H1 (cell line): ENCODE measurements around the gene ANKRD29. TPM values are rescaled to one million over a fixed set of nuclear protein-coding genes. Genes with fewer than 3 reads are reported as not detected.

Source experiments
- CTCF ChIA-PET: fragments of 300-600 bp; sonication (Branson Sonifier 250); formaldehyde crosslinking; loops from one replicate; lab custom pipeline; 2021; ENCODE audit not compliant: partially characterized antibody; lab: Charles Lee
- POLR2A ChIA-PET: fragments of 300-600 bp; sonication (Branson Sonifier 250); formaldehyde crosslinking; loops from one replicate; lab custom pipeline; 2021; ENCODE audit warnings: inconsistent platforms; ENCODE audit not compliant: partially characterized antibody; lab: Charles Lee
- DNase-seq, 2 experiments: peaks; one replicate each; pipeline versions ENCODE4 v3.0.0 to v3.0.0-alpha.2; 2010 to 2022; ENCODE audit warnings: low spot score in 2 of 2, low read depth in 1 of 2, mixed read lengths in 1 of 2
- FAIRE-seq: peaks from 2 replicates; lab custom pipeline; 2011; peaks lifted over from hg19 to GRCh38; lab: Jason Lieb, UNC
- H2AFZ ChIP-seq: 2 replicates; pipeline ENCODE4 v1.8.1; 2012; ENCODE audit warnings: low read length, inconsistent platforms
- H2AK5ac ChIP-seq: 2 replicates; pipeline ENCODE4 v1.6.1; 2013; ENCODE audit warnings: low read depth, low read length
- H2BK120ac ChIP-seq: replicated peaks from 2 replicates; pipeline ENCODE3; 2013; ENCODE audit warnings: low read depth, low read length, inconsistent platforms
- H2BK12ac ChIP-seq: 2 replicates; pipeline ENCODE4 v1.6.1; 2013; ENCODE audit warnings: low read depth, low read length
- H2BK15ac ChIP-seq: 2 replicates; pipeline ENCODE4 v1.6.1; 2013; ENCODE audit warnings: low read length
- H2BK20ac ChIP-seq: 2 replicates; pipeline ENCODE4 v1.6.1; 2013; ENCODE audit warnings: low read length
- H2BK5ac ChIP-seq: 2 replicates; pipeline ENCODE4 v1.6.1; 2013; ENCODE audit warnings: low read depth, low read length
- H3K14ac ChIP-seq: 2 replicates; pipeline ENCODE4 v1.6.1; 2013; ENCODE audit warnings: inconsistent platforms; ENCODE audit not compliant: insufficient read length
- H3K18ac ChIP-seq: 2 replicates; pipeline ENCODE4 v1.6.1; 2013; ENCODE audit warnings: low read length; ENCODE audit errors: extremely low read depth
- H3K23ac ChIP-seq: 2 replicates; pipeline ENCODE4 v1.6.1; 2013; ENCODE audit warnings: inconsistent platforms; ENCODE audit not compliant: insufficient read length
- H3K23me2 ChIP-seq: 2 replicates; pipeline ENCODE4 v1.6.1; 2013; ENCODE audit warnings: low read depth, low read length
- H3K27ac ChIP-seq: 2 replicates; pipeline ENCODE4 v1.6.1; 2011; ENCODE audit warnings: low read depth, low read length, inconsistent platforms
- H3K27me3 ChIP-seq, 4 experiments: replicated peaks in 1 of 4; 1 replicate in 1 of 4; 2 replicates in 3 of 4; pipeline versions ENCODE4 v1.6.1 to v1.8.1; 2011 to 2013; ENCODE audit warnings: low read length in 3 of 4, mild to moderate bottlenecking in 3 of 4, inconsistent platforms in 2 of 4, mixed read lengths in 2 of 4, moderate library complexity in 1 of 4; ENCODE audit not compliant: control insufficient read depth in 3 of 4, insufficient read depth in 3 of 4; ENCODE audit errors: extremely low read depth in 1 of 4
- H3K36me3 ChIP-seq, 4 experiments: 2 replicates each; pipeline versions ENCODE4 v1.6.1 to v1.8.1; 2011 to 2013; ENCODE audit warnings: mild to moderate bottlenecking in 4 of 4, low read length in 3 of 4, moderate library complexity in 2 of 4, control low read depth in 1 of 4, inconsistent platforms in 1 of 4; ENCODE audit not compliant: insufficient read depth in 4 of 4, control insufficient read depth in 2 of 4
- H3K4ac ChIP-seq: replicated peaks from 2 replicates; pipeline ENCODE3; 2013; ENCODE audit warnings: low read length, low read depth, mixed read lengths, inconsistent platforms; ENCODE audit not compliant: insufficient read length
- H3K4me1 ChIP-seq, 4 experiments: replicated peaks in 1 of 4; 1 replicate in 1 of 4; 2 replicates in 3 of 4; pipeline versions ENCODE4 v1.6.1 to v1.8.1; 2011 to 2013; ENCODE audit warnings: low read length in 3 of 4, inconsistent platforms in 2 of 4, mixed read lengths in 1 of 4; ENCODE audit not compliant: insufficient read depth in 4 of 4, control insufficient read depth in 3 of 4
- H3K4me2 ChIP-seq, 2 experiments: 2 replicates each; pipeline versions ENCODE4 v1.6.1 to v1.8.1; 2011 to 2013; ENCODE audit warnings: low read depth in 2 of 2, low read length in 2 of 2, control low read depth in 1 of 2, inconsistent platforms in 1 of 2, mild to moderate bottlenecking in 1 of 2; ENCODE audit not compliant: insufficient read depth in 1 of 2
- H3K4me3 ChIP-seq, 4 experiments: fragments of 200-600, 300-600 bp in 1 of 4; sonication (generic), shearing (Covaris generic), sonication (Bioruptor Twin) in 1 of 4; 2 replicates each; pipeline versions ENCODE4 v1.5.1 to v1.8.1; 2011 to 2016; ENCODE audit warnings: low read length in 4 of 4, low read depth in 3 of 4, control low read depth in 2 of 4, inconsistent platforms in 2 of 4, mild to moderate bottlenecking in 2 of 4, mixed read lengths in 1 of 4, moderate library complexity in 1 of 4; ENCODE audit not compliant: insufficient read depth in 2 of 4; ENCODE audit errors: extremely low read depth in 1 of 4
- H3K56ac ChIP-seq: replicated peaks from 2 replicates; pipeline ENCODE3; 2013; ENCODE audit warnings: low read depth, mild to moderate bottlenecking, mixed read lengths, low read length, inconsistent platforms; ENCODE audit not compliant: insufficient read length
- H3K79me1 ChIP-seq: 2 replicates; pipeline ENCODE4 v1.6.1; 2013; ENCODE audit warnings: low read depth, low read length, control low read depth
- H3K79me2 ChIP-seq, 2 experiments: 2 replicates each; pipeline versions ENCODE4 v1.6.1 to v1.8.1; 2012 to 2013; ENCODE audit warnings: low read length in 2 of 2, mild to moderate bottlenecking in 2 of 2, inconsistent platforms in 1 of 2; ENCODE audit not compliant: insufficient read depth in 2 of 2, control insufficient read depth in 1 of 2
- H3K9ac ChIP-seq, 4 experiments: replicated peaks in 1 of 4; 1 replicate in 1 of 4; 2 replicates in 3 of 4; pipeline versions ENCODE4 v1.6.1 to v1.8.1; 2011 to 2013; ENCODE audit warnings: low read depth in 3 of 4, low read length in 3 of 4, control low read depth in 2 of 4, mild to moderate bottlenecking in 2 of 4, moderate library complexity in 2 of 4, inconsistent platforms in 1 of 4; ENCODE audit errors: extremely low read depth in 1 of 4
- H3K9me3 ChIP-seq, 2 experiments: 2 replicates each; pipeline versions ENCODE4 v1.6.1 to v1.8.1; 2012 to 2013; ENCODE audit warnings: mild to moderate bottlenecking in 2 of 2, moderate library complexity in 2 of 2, control low read depth in 1 of 2, inconsistent platforms in 1 of 2, low read depth in 1 of 2, low read length in 1 of 2, mixed read lengths in 1 of 2; ENCODE audit not compliant: insufficient read depth in 2 of 2
- H4K20me1 ChIP-seq, 2 experiments: replicated peaks in 1 of 2; 2 replicates each; pipeline versions ENCODE3 to v1.8.1; 2011 to 2013; ENCODE audit warnings: inconsistent platforms in 2 of 2, low read length in 2 of 2, mild to moderate bottlenecking in 1 of 2; ENCODE audit not compliant: insufficient read depth in 2 of 2, control insufficient read depth in 1 of 2
- H4K5ac ChIP-seq: 2 replicates; pipeline ENCODE4 v1.6.1; 2013; ENCODE audit warnings: low read length, low read depth, mixed read lengths, inconsistent platforms; ENCODE audit not compliant: insufficient read length
- H4K8ac ChIP-seq: 2 replicates; pipeline ENCODE4 v1.8.0; 2013; ENCODE audit warnings: mild to moderate bottlenecking, moderate library complexity, low read length, inconsistent platforms; ENCODE audit not compliant: insufficient read depth; ENCODE audit errors: extremely low read depth
- H4K91ac ChIP-seq: replicated peaks from 2 replicates; pipeline ENCODE3; 2013; ENCODE audit warnings: low read length, mixed read lengths, inconsistent platforms; ENCODE audit not compliant: insufficient read length
- BCL11A ChIP-seq, 2 experiments: IDR thresholded peaks; one replicate each; pipeline ENCODE4 v1.6.1; 2011; ENCODE audit warnings: low read depth in 2 of 2, low read length in 2 of 2, mild to moderate bottlenecking in 2 of 2
- CBX5 ChIP-seq: fragments of 300-800, 300-1000 bp; sonication (generic); IDR thresholded peaks from 2 replicates; pipeline ENCODE4 v1.7.1; 2016; ENCODE audit warnings: antibody characterized with exemption, low read length, low read depth
- CREB1 ChIP-seq: IDR thresholded peaks from 2 replicates; pipeline ENCODE4 v1.6.1; 2012; ENCODE audit warnings: inconsistent platforms
- HDAC6 ChIP-seq: IDR thresholded peaks from one replicate; pipeline ENCODE4 v1.7.1; 2012; ENCODE audit warnings: low read depth, mild to moderate bottlenecking, inconsistent platforms, low read length, moderate library complexity
- NRF1 ChIP-seq: IDR thresholded peaks from 2 replicates; pipeline ENCODE4 v1.6.1; 2011; ENCODE audit warnings: mild to moderate bottlenecking, low read depth, low read length, improper control_type of control experiment
- SAP30 ChIP-seq: fragments of 300-600 bp; sonication (generic); IDR thresholded peaks from 2 replicates; pipeline ENCODE4 v1.7.1; 2012; ENCODE audit warnings: low read length, moderate library complexity, mild to moderate bottlenecking, inconsistent platforms; ENCODE audit not compliant: insufficient read depth, insufficient replicate concordance
- SIX5 ChIP-seq: IDR thresholded peaks from 2 replicates; pipeline ENCODE4 v1.6.1; 2011; ENCODE audit warnings: mild to moderate bottlenecking, low read depth, low read length
- SP2 ChIP-seq: IDR thresholded peaks from 2 replicates; pipeline ENCODE4 v1.6.1; 2012; ENCODE audit warnings: mild to moderate bottlenecking, low read length, inconsistent platforms
- SRF ChIP-seq: IDR thresholded peaks from 2 replicates; pipeline ENCODE4 v1.6.1; 2011; ENCODE audit warnings: mild to moderate bottlenecking, low read depth, low read length, moderate library complexity
- SUZ12 ChIP-seq: fragments of 200-600 bp; sonication (generic); IDR thresholded peaks from 2 replicates; pipeline ENCODE4 v1.6.1; 2012; ENCODE audit warnings: mild to moderate bottlenecking, inconsistent platforms, low read length, moderate library complexity, mixed read lengths
- TAF7 ChIP-seq: optimal IDR thresholded peaks from 2 replicates; pipeline ENCODE3; 2011; ENCODE audit warnings: low read depth, mild to moderate bottlenecking, inconsistent platforms, low read length, moderate library complexity, borderline replicate concordance
- YY1 ChIP-seq: IDR thresholded peaks from 2 replicates; pipeline ENCODE4 v1.6.1; 2011; ENCODE audit warnings: low read depth, mild to moderate bottlenecking, low read length
- WGBS, 2 experiments: shearing (Covaris generic) in 1 of 2; methylation state at CpG; one replicate each; pipeline versions ENCODE4 v1.1.6 to v1.1.7; 2013 to 2015; ENCODE audit warnings: low lambda C conversion rate in 2 of 2, mixed read lengths in 2 of 2, inconsistent platforms in 1 of 2, low coverage in 1 of 2, missing lambda C conversion rate in 1 of 2; ENCODE audit not compliant: insufficient replicate concordance in 2 of 2, insufficient coverage in 1 of 2, insufficient read length in 1 of 2; ENCODE audit errors: extremely low coverage in 1 of 2, missing lambda C conversion rate in 1 of 2; 5-methylcytosine and 5-hydroxymethylcytosine counted together
- polyA plus RNA-seq, 7 experiments: library from polyadenylated mRNA; depleted of rRNA in 3 of 7; stranded (reverse) in 5 of 7; unstranded in 2 of 7; fragments of >200 nt in 5 of 7; fragments of 200-250 nt in 2 of 7; gene quantifications; 1 replicate in 5 of 7; 2 replicates in 1 of 7; 4 replicates in 1 of 7; pipeline versions ENCODE4 v1.2.1 to v1.2.3, GENCODE V29; 2011 to 2013; ENCODE audit warnings: missing spikeins in 2 of 7, mixed read lengths in 2 of 7
- total RNA-seq: library from RNA; stranded (reverse); fragmentation: NEBNext Ultra II Directional; extraction: Animal tissue kit (Norgen Biotek cat#: 25700); gene quantifications from 2 replicates; pipeline ENCODE4 v1.2.1, GENCODE V29; 2021

Gene ANKRD29
- total and polyA plus RNA-seq, 2 of the 8 experiments (the other 6 are each of a cell fraction or from before 2014, with no cell fraction given), result 3.0 to 7.3 TPM

DNA sequence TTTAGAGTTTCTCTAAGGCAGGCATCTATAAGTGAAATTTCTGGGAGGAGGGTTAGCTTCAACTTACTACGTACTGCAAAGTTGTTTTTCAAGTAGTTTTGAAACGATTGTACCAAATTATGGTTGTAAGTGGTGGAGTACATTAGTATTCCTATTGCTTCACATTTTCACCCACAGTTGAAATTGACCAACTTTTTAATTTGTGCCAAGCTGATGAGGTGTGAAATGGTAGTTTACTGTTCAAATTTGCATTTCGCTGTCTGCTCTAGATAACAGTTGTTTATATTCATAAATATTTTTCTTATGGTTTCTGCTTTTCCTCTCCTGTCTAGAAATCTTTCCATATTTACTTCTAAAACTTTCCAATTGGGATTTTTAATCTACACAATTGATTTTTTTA lies 95.0 kb downstream of the ANKRD29 start:
- H4K20me1 ChIP-seq, result no peaks in the 10 kb centered on the region
- H3K4me2 ChIP-seq, result no peak overlapping the region
- H3K18ac ChIP-seq, result no peak overlapping the region
- no peak overlapping the region for H3K14ac ChIP-seq
- no peak overlapping the region for H3K23ac ChIP-seq
- H3K27me3 ChIP-seq, result no peaks in the 10 kb centered on the region
- no peak overlapping the region for H2BK5ac ChIP-seq
- H3K4me1 ChIP-seq, result no peaks in the 10 kb centered on the region
- WGBS, 2 experiments, result 93% methylated on average over 3 of the region's 3 CpGs; no CpG with 5 or more reads in 1 of the 2 experiments
- no peak overlapping the region for H3K9ac ChIP-seq
- H4K8ac ChIP-seq, result no peak overlapping the region
- H3K79me2 ChIP-seq, result no peaks in the 10 kb centered on the region
- no peak overlapping the region for H2BK20ac ChIP-seq
- no peak overlapping the region for H4K5ac ChIP-seq
- no peak for DNase-seq
- peaks cover 5 to 57% (median 18%) of the 10 kb centered on the region in 4 experiments; a peak in 7 of 8 replicates for H3K36me3 ChIP-seq
- no peak overlapping the region for H3K27ac ChIP-seq
- POLR2A ChIA-PET, result no interaction called here
- no peak overlapping the region for H2BK15ac ChIP-seq
- FAIRE-seq, result no peak
- H3K56ac ChIP-seq, result no peak overlapping the region
- no peak overlapping the region for H2AFZ ChIP-seq
- no peak for TF ChIP-seq CBX5
- no peak for TF ChIP-seq HDAC6
- TF ChIP-seq SRF, result no peak
- TF ChIP-seq YY1, result no peak
- no peak for TF ChIP-seq TAF7
- no peak for TF ChIP-seq SIX5
- no peak for TF ChIP-seq CREB1
- no peak for TF ChIP-seq SP2
- no peak for TF ChIP-seq SUZ12
- TF ChIP-seq NRF1, result no peak
- TF ChIP-seq SAP30, result no peak
- TF ChIP-seq BCL11A (IDR thresholded peaks at IDR 0.05; ENCODE audit: low read depth in 2 of 2, low read length in 2 of 2), result no peak
- H3K4ac ChIP-seq, result no peak overlapping the region
- no peak overlapping the region for H2BK12ac ChIP-seq
- no peak overlapping the region for H4K91ac ChIP-seq
- no peak overlapping the region for H2BK120ac ChIP-seq
- no peaks in the 10 kb centered on the region for H3K9me3 ChIP-seq
- no peak overlapping the region for H2AK5ac ChIP-seq
- H3K23me2 ChIP-seq, result no peaks in the 10 kb centered on the region
- H3K79me1 ChIP-seq, result no peaks in the 10 kb centered on the region
- H3K4me3 ChIP-seq, result no peak overlapping the region
- CTCF ChIA-PET, result interaction anchor here (1.2 kb wide), 1 partner anchor 51 kb away, joined by 3 read pairs; no protein-coding TSS in a partner anchor
